ENCODE measurements around the gene PANK1. TPM values are rescaled to one million over a fixed set of nuclear protein-coding genes. Genes with fewer than 3 reads are reported as not detected.

PANK1 gene
- total and polyA plus RNA-seq, 7 donors: 1.6 to 26.4 (median 6.1) TPM

DNA sequence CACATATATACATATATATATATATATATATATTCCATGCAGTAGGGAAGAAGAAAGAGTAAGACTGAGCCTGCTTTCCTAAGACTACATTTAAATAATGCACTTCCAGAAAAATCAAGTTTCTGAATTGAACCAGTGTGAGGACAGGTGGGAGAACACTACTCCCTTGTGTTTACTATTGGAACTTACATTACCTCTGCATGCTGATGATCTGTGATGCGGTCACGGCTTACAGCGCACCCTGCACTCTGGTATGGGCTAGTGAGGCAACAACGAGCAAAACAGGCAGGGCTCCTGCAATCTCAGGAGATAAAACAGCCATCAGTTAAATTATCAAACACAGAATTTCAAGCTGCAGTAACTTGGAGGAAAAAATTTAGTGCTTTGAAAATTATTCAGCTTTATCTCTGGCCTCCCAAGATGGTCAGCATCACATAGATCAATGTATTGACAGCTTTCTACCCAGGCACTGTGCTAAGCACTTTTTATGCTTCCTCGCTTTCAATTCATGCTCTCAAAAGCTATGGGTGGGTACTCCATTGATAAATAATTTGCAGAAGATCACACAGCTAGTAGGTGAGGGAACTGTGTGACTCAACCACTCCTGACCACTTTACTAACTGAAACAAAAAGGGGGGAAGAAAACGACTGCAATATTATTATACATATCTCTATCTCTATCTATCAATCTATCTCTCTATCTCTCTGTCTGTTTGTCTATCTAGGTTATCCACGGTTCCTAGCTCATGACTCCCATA is 89.2 kb downstream of the PANK1 start:
- no peaks in the 10 kb centered on the region for H3K9me3 ChIP-seq
- 80 to 88% methylated on average over 7 of the region's 7 CpGs for WGBS, 2 donors
- intact Hi-C loops (cut with DNase I): no loop called here
- H3K27ac ChIP-seq: no peak overlapping the region
- TF ChIP-seq POLR2AphosphoS5 (IDR thresholded peaks at IDR 0.05): no peak
- TF ChIP-seq EP300 (IDR thresholded peaks at IDR 0.05): no peak
- no peak for TF ChIP-seq POLR2A (IDR thresholded peaks at IDR 0.05)
- TF ChIP-seq, protein P1, sequence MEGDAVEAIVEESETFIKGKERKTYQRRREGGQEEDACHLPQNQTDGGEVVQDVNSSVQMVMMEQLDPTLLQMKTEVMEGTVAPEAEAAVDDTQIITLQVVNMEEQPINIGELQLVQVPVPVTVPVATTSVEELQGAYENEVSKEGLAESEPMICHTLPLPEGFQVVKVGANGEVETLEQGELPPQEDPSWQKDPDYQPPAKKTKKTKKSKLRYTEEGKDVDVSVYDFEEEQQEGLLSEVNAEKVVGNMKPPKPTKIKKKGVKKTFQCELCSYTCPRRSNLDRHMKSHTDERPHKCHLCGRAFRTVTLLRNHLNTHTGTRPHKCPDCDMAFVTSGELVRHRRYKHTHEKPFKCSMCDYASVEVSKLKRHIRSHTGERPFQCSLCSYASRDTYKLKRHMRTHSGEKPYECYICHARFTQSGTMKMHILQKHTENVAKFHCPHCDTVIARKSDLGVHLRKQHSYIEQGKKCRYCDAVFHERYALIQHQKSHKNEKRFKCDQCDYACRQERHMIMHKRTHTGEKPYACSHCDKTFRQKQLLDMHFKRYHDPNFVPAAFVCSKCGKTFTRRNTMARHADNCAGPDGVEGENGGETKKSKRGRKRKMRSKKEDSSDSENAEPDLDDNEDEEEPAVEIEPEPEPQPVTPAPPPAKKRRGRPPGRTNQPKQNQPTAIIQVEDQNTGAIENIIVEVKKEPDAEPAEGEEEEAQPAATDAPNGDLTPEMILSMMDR (IDR thresholded peaks at IDR 0.05): no peak
- H3K36me3 ChIP-seq: no peaks in the 10 kb centered on the region
- H3K4me3 ChIP-seq: no peak overlapping the region
- H3K4me1 ChIP-seq: peaks cover 0 to 4% (median 0%) of the 10 kb centered on the region in 4 donors
- no peak for DNase-seq
- no peaks in the 10 kb centered on the region for H3K27me3 ChIP-seq

DNA sequence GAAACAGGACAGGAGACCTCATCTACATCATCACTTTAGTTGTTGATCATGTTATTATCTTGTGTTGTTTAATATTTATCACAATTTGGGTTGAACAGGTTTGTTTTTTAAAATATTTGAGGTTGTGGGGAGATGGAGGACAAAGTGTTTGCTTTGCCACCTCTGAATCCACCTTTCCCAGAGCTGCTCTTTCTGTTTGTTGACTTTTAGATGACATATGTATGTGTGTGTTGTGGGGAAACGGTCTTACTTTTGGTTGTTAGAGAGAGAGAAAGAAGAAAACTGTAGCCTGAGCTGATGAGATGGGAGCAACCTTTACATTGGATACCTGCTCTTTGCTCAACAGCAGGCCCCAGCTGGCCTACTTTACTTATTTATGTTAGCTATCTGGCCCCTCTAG is 90.6 kb downstream of the PANK1 start:
- TF ChIP-seq POLR2A (IDR thresholded peaks at IDR 0.05) (no peak), EP300 (IDR thresholded peaks at IDR 0.05) (no peak), POLR2AphosphoS5 (IDR thresholded peaks at IDR 0.05) (no peak)
- TF ChIP-seq, protein P1 (IDR thresholded peaks at IDR 0.05): no peak
- Histone ChIP-seq H3K9me3 (peaks cover 0 to 2% (median 0%) of the 10 kb centered on the region in 4 donors), H3K4me1 (peaks cover 0 to 4% (median 0%) of the 10 kb centered on the region in 4 donors), H3K4me3 (no peak overlapping the region), H3K36me3 (no peaks in the 10 kb centered on the region), H3K27me3 (no peaks in the 10 kb centered on the region), H3K27ac (no peak overlapping the region)
- intact Hi-C loops (cut with DNase I): no loop called here
- DNase-seq: no peak
- WGBS, 2 donors: 59 to 82% methylated on average over 1 of the region's 1 CpG

DNA sequence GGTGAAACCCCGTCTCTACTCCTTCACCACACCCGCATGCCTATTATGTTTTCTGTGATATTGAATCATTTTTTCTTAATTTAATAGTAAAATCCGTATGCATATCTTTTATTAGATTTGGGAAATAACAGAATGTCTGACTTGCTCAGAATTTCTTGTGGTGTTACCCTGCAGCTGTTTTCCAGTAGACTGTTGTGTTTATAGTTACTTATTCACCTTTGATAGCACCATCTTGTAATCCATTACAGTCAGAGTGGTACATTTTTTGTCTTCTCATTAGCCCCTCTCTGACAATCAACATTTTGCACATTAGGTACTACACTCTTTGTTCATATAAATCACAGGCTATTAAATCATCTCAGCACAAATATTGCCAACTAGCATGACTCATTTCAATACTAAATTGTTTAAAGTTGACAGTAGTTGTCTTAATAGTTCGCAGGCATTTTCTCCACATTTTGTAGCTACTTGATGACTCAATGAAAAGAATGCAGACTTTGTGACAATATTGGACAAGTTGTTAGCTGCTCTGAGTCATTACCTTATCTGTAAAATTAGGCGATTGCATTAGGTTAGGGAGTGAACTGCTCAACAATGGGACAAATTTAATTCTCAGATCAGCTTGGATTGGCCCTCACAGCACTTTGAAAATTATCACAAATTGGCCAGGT is 91.8 kb downstream of the PANK1 start:
- DNase-seq: no peak
- TF ChIP-seq POLR2AphosphoS5 (IDR thresholded peaks at IDR 0.05) (peak in 1 of 4 donors; percentile 27), EP300 (IDR thresholded peaks at IDR 0.05) (no peak)
- Histone ChIP-seq H3K27ac (no peak overlapping the region), H3K9me3 (peaks cover 0 to 2% (median 0%) of the 10 kb centered on the region in 4 donors), H3K27me3 (no peaks in the 10 kb centered on the region), H3K36me3 (no peaks in the 10 kb centered on the region), H3K4me1 (peaks cover 0 to 4% (median 0%) of the 10 kb centered on the region in 4 donors), H3K4me3 (no peak overlapping the region)
- WGBS, 2 donors: 80 to 81% methylated on average over 5 of the region's 5 CpGs
- intact Hi-C loops (cut with DNase I): no loop called here

DNA sequence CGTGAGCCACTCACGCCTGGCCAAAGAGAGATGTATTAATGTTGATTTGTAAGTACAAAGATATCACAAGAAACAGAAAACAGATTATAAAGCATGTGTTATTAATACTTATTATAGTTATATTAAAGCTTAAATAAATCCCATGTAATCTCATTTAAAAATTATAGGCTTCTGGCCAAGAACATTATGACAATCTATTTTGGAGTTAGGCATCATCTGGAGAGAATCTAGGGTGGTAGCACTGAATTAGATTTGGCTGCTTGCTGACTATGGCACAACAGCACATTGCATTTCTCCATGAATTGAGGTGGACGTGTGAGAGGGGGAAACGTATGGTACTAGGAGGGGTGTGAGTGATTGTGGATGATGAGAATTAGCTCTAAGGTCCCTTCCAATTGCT is 92.8 kb downstream of the PANK1 start:
- H3K27ac ChIP-seq: no peak overlapping the region
- WGBS, 2 donors: 90 to 91% methylated on average over 4 of the region's 4 CpGs
- H3K4me1 ChIP-seq: peaks cover 0 to 4% (median 0%) of the 10 kb centered on the region in 4 donors
- H3K4me3 ChIP-seq: no peak overlapping the region
- H3K27me3 ChIP-seq: no peaks in the 10 kb centered on the region
- TF ChIP-seq EP300 (IDR thresholded peaks at IDR 0.05) (no peak), POLR2A (IDR thresholded peaks at IDR 0.05) (no peak), POLR2AphosphoS5 (IDR thresholded peaks at IDR 0.05) (no peak)
- TF ChIP-seq, protein P1 (IDR thresholded peaks at IDR 0.05): no peak
- no peak for DNase-seq
- peaks cover 0 to 2% (median 0%) of the 10 kb centered on the region in 4 donors for H3K9me3 ChIP-seq
- no peaks in the 10 kb centered on the region for H3K36me3 ChIP-seq
- intact Hi-C loops (cut with DNase I): no loop called here

DNA sequence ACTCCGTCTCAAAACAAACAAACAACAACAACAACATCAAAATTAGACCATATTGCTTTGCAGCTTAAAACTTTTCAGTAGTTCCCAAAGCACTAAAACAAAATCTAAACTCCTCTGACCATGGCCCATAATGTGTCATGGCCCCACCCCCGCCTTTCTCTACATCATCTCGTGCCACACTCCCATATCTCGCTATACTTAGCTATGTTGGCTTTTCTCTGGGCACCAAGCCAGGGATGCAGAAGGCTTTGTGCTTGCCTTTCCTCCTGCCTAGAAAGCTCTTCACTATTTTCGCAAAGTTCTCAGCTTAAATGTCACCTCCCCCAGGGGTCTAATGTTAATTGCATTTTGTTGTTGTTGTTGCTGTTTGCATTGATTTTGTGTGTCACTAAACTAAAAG is 94.5 kb downstream of the PANK1 start:
- Histone ChIP-seq H3K4me1 (peaks cover 0 to 4% (median 0%) of the 10 kb centered on the region in 4 donors), H3K4me3 (no peak overlapping the region), H3K27me3 (no peaks in the 10 kb centered on the region), H3K9me3 (peaks cover 0 to 2% (median under 1%) of the 10 kb centered on the region in 4 donors), H3K36me3 (no peaks in the 10 kb centered on the region), H3K27ac (no peak overlapping the region)
- WGBS, 2 donors: 59 to 80% methylated on average over 5 of the region's 5 CpGs
- TF ChIP-seq POLR2A (IDR thresholded peaks at IDR 0.05): no peak
- no peak for TF ChIP-seq POLR2AphosphoS5 (IDR thresholded peaks at IDR 0.05)
- TF ChIP-seq EP300 (IDR thresholded peaks at IDR 0.05): no peak
- DNase-seq: no peak
- intact Hi-C loops (cut with DNase I): no loop called here
